ENCODE results near the gene KREMEN2. TPM values are rescaled to one million over a fixed set of nuclear protein-coding genes. Genes with fewer than 3 reads are reported as not detected.

KREMEN2 gene
- total and polyA plus RNA-seq, 2 of the 8 experiments (the other 6 are each of a cell fraction or from before 2014, with no cell fraction given), result 6.6 to 7.0 TPM

GRCh38 chr16:2975161-2975795, 11.2 kb downstream of the KREMEN2 start:
- H3K14ac ChIP-seq (ENCODE audit: insufficient read length), result no peak overlapping the region
- H2BK20ac ChIP-seq (ENCODE audit: low read length), result no peak overlapping the region
- H3K27ac ChIP-seq (ENCODE audit: low read depth, low read length), result no peak overlapping the region
- H4K20me1 ChIP-seq (replicated peaks in 1 of 2; ENCODE audit: control insufficient read depth in 1 of 2, insufficient read depth in 2 of 2, low read length in 2 of 2), result peaks cover 29 to 44% of the 10 kb centered on the region in 2 experiments
- ChIA-PET CTCF (ENCODE audit: partially characterized antibody) (interaction anchor here (0.7 to 1.7 kb wide), 6 partner anchors 9 to 1022 kb away, joined by 3 to 5 read pairs (median 4); no protein-coding TSS in a partner anchor), POLR2A (ENCODE audit: partially characterized antibody) (interaction anchor here (0.7 to 25.4 kb wide), 13 partner anchors 8 to 223 kb away, joined by 3 to 455 read pairs (median 3); partner anchors contain the start of genes CLDN6, HCFC1R1, KREMEN2 and PAQR4)
- no peak overlapping the region for H2AK5ac ChIP-seq (ENCODE audit: low read depth, low read length)
- no peak overlapping the region for H3K4ac ChIP-seq (replicated peaks; ENCODE audit: insufficient read length, low read depth, low read length)
- H3K23me2 ChIP-seq (ENCODE audit: low read depth, low read length), result peaks cover 4% of the 10 kb centered on the region; the same call in 1 of the 2 replicates
- peaks cover 20 to 46% (median 33%) of the 10 kb centered on the region in 4 experiments for H3K36me3 ChIP-seq (ENCODE audit: control insufficient read depth in 2 of 4, insufficient read depth in 4 of 4, low read length in 3 of 4)
- WGBS, 2 experiments (ENCODE audit: extremely low coverage in 1 of 2, insufficient coverage in 1 of 2, insufficient read length in 1 of 2, insufficient replicate concordance in 2 of 2, low coverage in 1 of 2, low lambda C conversion rate in 2 of 2, missing lambda C conversion rate in 1 of 2), result 94% methylated on average over 27 of the region's 28 CpGs; no CpG with 5 or more reads in 1 of the 2 experiments
- H4K5ac ChIP-seq (ENCODE audit: insufficient read length, low read depth, low read length), result no peak overlapping the region
- FAIRE-seq (no peak), DNase-seq (ENCODE audit: low read depth in 1 of 2, low spot score in 2 of 2) (no peak)
- H3K9me3 ChIP-seq (ENCODE audit: insufficient read depth in 2 of 2, low read depth in 1 of 2, low read length in 1 of 2), result no peaks in the 10 kb centered on the region
- H3K4me1 ChIP-seq (replicated peaks in 1 of 4; ENCODE audit: control insufficient read depth in 3 of 4, insufficient read depth in 4 of 4, low read length in 3 of 4), result peaks cover 0 to 16% (median 9%) of the 10 kb centered on the region in 4 experiments; a peak in 6 of 7 replicates
- H4K91ac ChIP-seq (replicated peaks; ENCODE audit: insufficient read length, low read length), result no peak overlapping the region
- H2BK12ac ChIP-seq (ENCODE audit: low read depth, low read length), result no peak overlapping the region
- no peaks in the 10 kb centered on the region for H3K27me3 ChIP-seq (replicated peaks in 1 of 4; ENCODE audit: control insufficient read depth in 3 of 4, extremely low read depth in 1 of 4, insufficient read depth in 3 of 4, low read length in 3 of 4)
- H3K79me1 ChIP-seq (ENCODE audit: low read depth, low read length), result peaks cover 19% of the 10 kb centered on the region
- H3K4me3 ChIP-seq (ENCODE audit: extremely low read depth in 1 of 4, insufficient read depth in 2 of 4, low read depth in 3 of 4, low read length in 4 of 4), result no peak overlapping the region
- H3K23ac ChIP-seq (ENCODE audit: insufficient read length), result no peak overlapping the region
- H3K4me2 ChIP-seq (ENCODE audit: insufficient read depth in 1 of 2, low read depth in 2 of 2, low read length in 2 of 2), result no peak overlapping the region
- no peak overlapping the region for H2AFZ ChIP-seq (ENCODE audit: low read length)
- no peak overlapping the region for H4K8ac ChIP-seq (ENCODE audit: extremely low read depth, insufficient read depth, low read length)
- H2BK15ac ChIP-seq (ENCODE audit: low read length), result no peak overlapping the region
- H2BK5ac ChIP-seq (ENCODE audit: low read depth, low read length), result no peak overlapping the region
- no peak overlapping the region for H3K56ac ChIP-seq (replicated peaks; ENCODE audit: insufficient read length, low read depth, low read length)
- no peak overlapping the region for H3K18ac ChIP-seq (ENCODE audit: extremely low read depth, low read length)
- no peak overlapping the region for H3K9ac ChIP-seq (replicated peaks in 1 of 4; ENCODE audit: extremely low read depth in 1 of 4, low read depth in 3 of 4, low read length in 3 of 4)
- peaks cover 0 to 10% of the 10 kb centered on the region in 2 experiments; a peak in 2 of 4 replicates for H3K79me2 ChIP-seq (ENCODE audit: control insufficient read depth in 1 of 2, insufficient read depth in 2 of 2, low read length in 2 of 2)
- no peak overlapping the region for H2BK120ac ChIP-seq (replicated peaks; ENCODE audit: low read depth, low read length)
- TF ChIP-seq MAFK (IDR thresholded peaks at IDR 0.05; ENCODE audit: low read depth, low read length) (no peak), POLR2A (IDR thresholded peaks at IDR 0.05; ENCODE audit: control extremely low read depth in 1 of 2, low read depth in 2 of 2, low read length in 2 of 2) (no peak), SRF (IDR thresholded peaks at IDR 0.05; ENCODE audit: low read depth, low read length) (no peak), EGR1 (IDR thresholded peaks at IDR 0.05; ENCODE audit: borderline replicate concordance, low read depth, low read length) (no peak), USF2 (IDR thresholded peaks at IDR 0.05; ENCODE audit: low read length) (no peak), SIN3A (conservative IDR thresholded peaks at IDR 0.05 in 1 of 2, IDR thresholded peaks at IDR 0.05 in 1 of 2; ENCODE audit: low read depth in 1 of 2, low read length in 2 of 2) (no peak), CBX8 (IDR thresholded peaks at IDR 0.05; ENCODE audit: borderline replicate concordance, low read depth, low read length) (no peak), RBBP5 (IDR thresholded peaks at IDR 0.05; ENCODE audit: borderline replicate concordance, low read depth, low read length) (no peak), ATF3 (IDR thresholded peaks at IDR 0.05; ENCODE audit: insufficient read depth, low read depth, low read length) (no peak), RAD21 (IDR thresholded peaks at IDR 0.05 in 1 of 2, conservative IDR thresholded peaks at IDR 0.05 in 1 of 2; ENCODE audit: low read depth in 2 of 2, low read length in 2 of 2) (no peak)
